ENCODE results near the gene BTBD17. TPM values are rescaled to one million over a fixed set of nuclear protein-coding genes. Genes with fewer than 3 reads are reported as not detected.

BTBD17 gene
- total and polyA plus RNA-seq, 10 of the 15 experiments (the other 5 are each of a cell fraction or from before 2014, with no cell fraction given): not detected

DNA sequence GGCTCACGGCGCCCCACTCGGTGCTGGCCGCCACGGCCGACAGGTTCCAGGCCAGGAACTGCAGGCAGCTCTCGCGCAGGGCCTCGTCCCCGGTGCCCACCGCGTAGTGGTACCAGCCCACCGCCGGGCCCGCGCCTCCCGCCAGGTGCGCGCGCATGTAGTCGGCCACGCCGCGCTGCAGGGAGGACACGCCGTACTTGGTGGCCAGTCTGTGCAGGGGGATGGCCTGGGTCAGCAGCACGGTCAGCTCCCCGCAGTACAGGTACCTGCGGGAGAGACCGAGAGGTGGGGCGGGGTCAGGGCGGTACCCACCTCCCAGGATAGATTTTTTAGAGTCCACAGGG is 4.2 kb downstream of the BTBD17 start:
- Histone ChIP-seq H3K4me2 (ENCODE audit: control insufficient read depth, insufficient read depth) (no peak overlapping the region), H2AFZ (ENCODE audit: control insufficient read depth, low read depth, low read length) (no peak overlapping the region), H3K4me1 (ENCODE audit: control insufficient read depth, insufficient read depth, low read length) (no peaks in the 10 kb centered on the region), H3K36me3 (ENCODE audit: control insufficient read depth in 2 of 2, insufficient read depth in 2 of 2, low read length in 1 of 2) (no peaks in the 10 kb centered on the region), H3K4me3 (no peak overlapping the region), H3K9ac (ENCODE audit: control insufficient read depth, insufficient read depth, low read length) (no peak overlapping the region), H3K79me2 (ENCODE audit: control insufficient read depth, insufficient read depth, low read length) (no peaks in the 10 kb centered on the region), H3K27me3 (replicated peaks in 1 of 2; ENCODE audit: control insufficient read depth in 2 of 2, insufficient read depth in 2 of 2, low read length in 1 of 2) (peaks cover 2 to 7% of the 10 kb centered on the region in 2 experiments; a peak in 3 of 4 replicates), H4K20me1 (ENCODE audit: control insufficient read depth, insufficient read depth) (no peaks in the 10 kb centered on the region; the same call in 1 of the 2 replicates), H3K27ac (ENCODE audit: control insufficient read depth, insufficient read depth) (no peak overlapping the region), H3K9me3 (replicated peaks; ENCODE audit: control insufficient read depth, insufficient read depth, low read length) (no peaks in the 10 kb centered on the region)
- BruUV-seq (replicated peaks): no TSS peak
- TF ChIP-seq POLR2AphosphoS2 (IDR thresholded peaks at IDR 0.05; ENCODE audit: low read depth, low read length) (no peak), TCF3 (IDR thresholded peaks at IDR 0.05; ENCODE audit: borderline replicate concordance, insufficient read depth, low read depth, low read length) (no peak), EGR1 (IDR thresholded peaks at IDR 0.05; ENCODE audit: borderline replicate concordance in 1 of 2, low read depth in 2 of 2, low read length in 2 of 2) (no peak), JUND (IDR thresholded peaks at IDR 0.05; ENCODE audit: low read depth, low read length) (no peak), HDGF (IDR thresholded peaks at IDR 0.05) (no peak)
- TF ChIP-seq, protein P1, sequence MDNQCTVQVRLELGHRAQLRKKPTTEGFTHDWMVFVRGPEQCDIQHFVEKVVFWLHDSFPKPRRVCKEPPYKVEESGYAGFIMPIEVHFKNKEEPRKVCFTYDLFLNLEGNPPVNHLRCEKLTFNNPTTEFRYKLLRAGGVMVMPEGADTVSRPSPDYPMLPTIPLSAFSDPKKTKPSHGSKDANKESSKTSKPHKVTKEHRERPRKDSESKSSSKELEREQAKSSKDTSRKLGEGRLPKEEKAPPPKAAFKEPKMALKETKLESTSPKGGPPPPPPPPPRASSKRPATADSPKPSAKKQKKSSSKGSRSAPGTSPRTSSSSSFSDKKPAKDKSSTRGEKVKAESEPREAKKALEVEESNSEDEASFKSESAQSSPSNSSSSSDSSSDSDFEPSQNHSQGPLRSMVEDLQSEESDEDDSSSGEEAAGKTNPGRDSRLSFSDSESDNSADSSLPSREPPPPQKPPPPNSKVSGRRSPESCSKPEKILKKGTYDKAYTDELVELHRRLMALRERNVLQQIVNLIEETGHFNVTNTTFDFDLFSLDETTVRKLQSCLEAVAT (IDR thresholded peaks at IDR 0.05): no peak
- TF ChIP-seq, protein P2, sequence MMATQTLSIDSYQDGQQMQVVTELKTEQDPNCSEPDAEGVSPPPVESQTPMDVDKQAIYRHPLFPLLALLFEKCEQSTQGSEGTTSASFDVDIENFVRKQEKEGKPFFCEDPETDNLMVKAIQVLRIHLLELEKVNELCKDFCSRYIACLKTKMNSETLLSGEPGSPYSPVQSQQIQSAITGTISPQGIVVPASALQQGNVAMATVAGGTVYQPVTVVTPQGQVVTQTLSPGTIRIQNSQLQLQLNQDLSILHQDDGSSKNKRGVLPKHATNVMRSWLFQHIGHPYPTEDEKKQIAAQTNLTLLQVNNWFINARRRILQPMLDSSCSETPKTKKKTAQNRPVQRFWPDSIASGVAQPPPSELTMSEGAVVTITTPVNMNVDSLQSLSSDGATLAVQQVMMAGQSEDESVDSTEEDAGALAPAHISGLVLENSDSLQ (IDR thresholded peaks at IDR 0.05): no peak
- 50% methylated on average over 15 of the region's 32 CpGs for WGBS (ENCODE audit: insufficient coverage, insufficient replicate concordance, low lambda C conversion rate, missing lambda C conversion rate)
- POLR2A ChIA-PET: no interaction called here
- ATAC-seq: no peak
- SMC1A ChIA-PET (ENCODE audit: uncharacterized antibody, unreplicated experiment): no interaction called here
- in situ Hi-C loops (cut with MboI): no loop called here
- no peak for DNase-seq (ENCODE audit: low read depth, low spot score)
- no peak for FAIRE-seq
- CTCF ChIA-PET: no interaction called here
- RAD21 ChIA-PET (ENCODE audit: unreplicated experiment): no interaction called here
- intact Hi-C loops (cut with micrococcal nuclease; ENCODE audit: unreplicated experiment): no loop called here

Data from GM12878 (cell line).